Neural progenitor cell (in vitro differentiated cells): ENCODE data around the gene CAMK1D. TPM values are rescaled to one million over a fixed set of nuclear protein-coding genes. Genes with fewer than 3 reads are reported as not detected.

Experiments used
- DNase-seq: peaks from one replicate; pipeline ENCODE4 v3.0.0-alpha.2; 2016; ENCODE audit warnings: low spot score
- H2AFZ ChIP-seq: fragments of 200-600 bp; sonication (generic); replicated peaks from 2 replicates; pipeline ENCODE4 v1.6.1; 2016; ENCODE audit warnings: antibody characterized with exemption
- H3F3A ChIP-seq: fragments of 200-600 bp; sonication (generic); 2 replicates; pipeline ENCODE4 v1.6.1; 2016; ENCODE audit warnings: antibody characterized with exemption, low read depth
- H3K27ac ChIP-seq: fragments of 200-600 bp; sonication (generic); 2 replicates; pipeline ENCODE4 v1.5.1; 2016; ENCODE audit warnings: mild to moderate bottlenecking
- H3K27me3 ChIP-seq: fragments of 200-600 bp; sonication (generic); 2 replicates; pipeline ENCODE4 v1.6.1; 2016; ENCODE audit warnings: mild to moderate bottlenecking, moderate library complexity
- H3K36me3 ChIP-seq: fragments of 200-600 bp; sonication (generic); 2 replicates; pipeline ENCODE4 v1.5.1; 2016
- H3K4me1 ChIP-seq: fragments of 200-600 bp; sonication (generic); 2 replicates; pipeline ENCODE4 v1.6.1; 2016; ENCODE audit warnings: mixed run types
- H3K4me2 ChIP-seq: fragments of 200-600 bp; sonication (generic); 2 replicates; pipeline ENCODE4 v1.6.1; 2016
- H3K4me3 ChIP-seq: fragments of 200-600 bp; sonication (generic); 2 replicates; pipeline ENCODE4 v1.5.1; 2016
- H3K79me2 ChIP-seq: fragments of 200-600 bp; sonication (generic); 2 replicates; pipeline ENCODE4 v1.6.1; 2016; ENCODE audit warnings: low read depth
- H3K9ac ChIP-seq: fragments of 200-600 bp; sonication (generic); 2 replicates; pipeline ENCODE4 v1.6.1; 2016
- H3K9me3 ChIP-seq: fragments of 200-600 bp; sonication (generic); 2 replicates; pipeline ENCODE4 v1.5.1; 2016; ENCODE audit warnings: low read depth
- H4K20me1 ChIP-seq: fragments of 200-600 bp; sonication (generic); 2 replicates; pipeline ENCODE4 v1.6.1; 2016; ENCODE audit warnings: low read depth
- H3K27ac Mint-ChIP-seq: 3 replicates; pipeline ENCODE4 v1.8.0; 2021; ENCODE audit warnings: mixed read lengths
- H3K27me3 Mint-ChIP-seq: 2 replicates; pipeline ENCODE4 v1.8.0; 2022; ENCODE audit warnings: low read depth, mild to moderate bottlenecking, inconsistent platforms, moderate library complexity, mixed read lengths; ENCODE audit not compliant: insufficient read depth
- H3K36me3 Mint-ChIP-seq: 3 replicates; pipeline ENCODE4 v1.8.0; 2021; ENCODE audit warnings: mixed read lengths
- H3K4me1 Mint-ChIP-seq: 3 replicates; pipeline ENCODE4 v1.8.0; 2021; ENCODE audit warnings: mixed read lengths
- H3K4me3 Mint-ChIP-seq: 3 replicates; pipeline ENCODE4 v1.8.0; 2021; ENCODE audit warnings: mild to moderate bottlenecking, moderate library complexity, mixed read lengths
- H3K9me3 Mint-ChIP-seq: 3 replicates; pipeline ENCODE4 v1.8.0; 2020; ENCODE audit warnings: mixed read lengths
- CTCF ChIP-seq: fragments of 200-600 bp; sonication (generic); IDR thresholded peaks from 2 replicates; pipeline ENCODE4 v1.5.1; 2017; ENCODE audit warnings: antibody characterized with exemption, mild to moderate bottlenecking
- EZH2 ChIP-seq: fragments of 200-600 bp; sonication (generic); IDR thresholded peaks from 2 replicates; pipeline ENCODE4 v1.6.1; 2017; ENCODE audit warnings: antibody characterized with exemption, mild to moderate bottlenecking, moderate library complexity
- EZH2phosphoT487 ChIP-seq: fragments of 200-600 bp; sonication (generic); IDR thresholded peaks from 2 replicates; pipeline ENCODE4 v1.6.1; 2017; ENCODE audit warnings: antibody characterized with exemption
- total RNA-seq: library from RNA; depleted of rRNA; stranded (reverse); fragments of >200 nt; gene quantifications from 2 replicates; pipeline ENCODE4 v1.2.3, GENCODE V29; 2015; ENCODE audit warnings: low replicate concordance

CAMK1D gene
- total RNA-seq, 1 donor from 2014 or later: 7.6 TPM

- Histone ChIP-seq H3K4me1 (peaks cover 15% of the 10 kb centered on the region), H3K4me3 (no peak overlapping the region), H3K36me3 (no peaks in the 10 kb centered on the region), H3K4me2 (no peak overlapping the region), H3F3A (peaks cover 9% of the 10 kb centered on the region), H3K9me3 (no peaks in the 10 kb centered on the region), H3K27me3 (no peaks in the 10 kb centered on the region), H3K27ac (no peak overlapping the region), H4K20me1 (no peaks in the 10 kb centered on the region), H3K79me2 (no peaks in the 10 kb centered on the region), H3K9ac (no peak overlapping the region), H2AFZ (no peak overlapping the region)
- Mint-ChIP-seq H3K36me3 (no peaks in the 10 kb centered on the region), H3K27me3 (peaks cover 3% of the 10 kb centered on the region), H3K27ac (peak overlapping the region; percentile 40), H3K4me1 (peaks cover 31% of the 10 kb centered on the region), H3K4me3 (no peak overlapping the region), H3K9me3 (no peaks in the 10 kb centered on the region)
- TF ChIP-seq EZH2 (no peak), EZH2phosphoT487 (no peak), CTCF (no peak)
- no peak for DNase-seq
Measured at GRCh38 chr10:12642036-12642435, 292.7 kb downstream of the CAMK1D start.

GRCh38 chr10:12643279-12643678 is 293.9 kb downstream of the CAMK1D start:
- Histone ChIP-seq H3K4me1 (peaks cover 6% of the 10 kb centered on the region), H3K9ac (no peak overlapping the region), H3K79me2 (no peaks in the 10 kb centered on the region), H3K36me3 (no peaks in the 10 kb centered on the region), H2AFZ (no peak overlapping the region), H3K27me3 (no peaks in the 10 kb centered on the region), H3F3A (peaks cover 9% of the 10 kb centered on the region), H3K27ac (no peak overlapping the region), H3K4me3 (no peak overlapping the region), H3K9me3 (no peaks in the 10 kb centered on the region), H4K20me1 (no peaks in the 10 kb centered on the region), H3K4me2 (no peak overlapping the region)
- H3K4me3 Mint-ChIP-seq: no peak overlapping the region
- no peak for DNase-seq
- H3K4me1 Mint-ChIP-seq: peaks cover 21% of the 10 kb centered on the region
- H3K27ac Mint-ChIP-seq: no peak overlapping the region
- TF ChIP-seq EZH2 (no peak), CTCF (no peak), EZH2phosphoT487 (no peak)
- H3K9me3 Mint-ChIP-seq: no peaks in the 10 kb centered on the region
- H3K36me3 Mint-ChIP-seq: no peaks in the 10 kb centered on the region
- peaks cover 3% of the 10 kb centered on the region for H3K27me3 Mint-ChIP-seq

- no peak overlapping the region for H3K27ac Mint-ChIP-seq
Measured at GRCh38 chr10:12644380-12645144, 295.2 kb downstream of the CAMK1D start.

More at GRCh38 chr10:12644380-12645144, 295.2 kb downstream of the CAMK1D start:
- TF ChIP-seq CTCF: no peak
- TF ChIP-seq EZH2: no peak
- no peak for TF ChIP-seq EZH2phosphoT487
- no peaks in the 10 kb centered on the region for H4K20me1 ChIP-seq
- peaks cover 14% of the 10 kb centered on the region for H3K4me1 Mint-ChIP-seq
- no peaks in the 10 kb centered on the region for H3K4me1 ChIP-seq
- DNase-seq: no peak
- H3K4me2 ChIP-seq: no peak overlapping the region
- H3K27me3 ChIP-seq: no peaks in the 10 kb centered on the region
- H3K9ac ChIP-seq: no peak overlapping the region
- H3K4me3 ChIP-seq: no peak overlapping the region
- H3K9me3 Mint-ChIP-seq: no peaks in the 10 kb centered on the region
- H3K79me2 ChIP-seq: no peaks in the 10 kb centered on the region
- no peaks in the 10 kb centered on the region for H3K36me3 Mint-ChIP-seq
- peaks cover 5% of the 10 kb centered on the region for H3F3A ChIP-seq
- H2AFZ ChIP-seq: no peak overlapping the region
- peaks cover 3% of the 10 kb centered on the region for H3K27me3 Mint-ChIP-seq
- H3K4me3 Mint-ChIP-seq: no peak overlapping the region
- no peaks in the 10 kb centered on the region for H3K9me3 ChIP-seq
- no peak overlapping the region for H3K27ac ChIP-seq
- no peaks in the 10 kb centered on the region for H3K36me3 ChIP-seq
